K562 (cell line): ENCODE data around the gene SERGEF. TPM values are rescaled to one million over a fixed set of nuclear protein-coding genes. Genes with fewer than 3 reads are reported as not detected.

Experiments
- ATF7 ChIP-seq: fragments of 450-650 bp; IDR thresholded peaks from 2 replicates; pipeline ENCODE4 v1.7.1; 2014; ENCODE audit warnings: mild to moderate bottlenecking, moderate library complexity
- CBX1 ChIP-seq: sonication (generic); IDR thresholded peaks from 2 replicates; pipeline ENCODE4 v1.6.1; 2016; ENCODE audit warnings: antibody characterized with exemption, low read depth, mild to moderate bottlenecking
- ELF2 ChIP-seq: fragments of 250-450 bp; sonication (Bioruptor Pico); IDR thresholded peaks from 2 replicates; pipeline ENCODE4 v1.5.0; 2021; ENCODE audit warnings: mild to moderate bottlenecking
- FOXM1 ChIP-seq, 2 experiments: fragments of 450-650 bp in 1 of 2; sonication (generic) in 1 of 2; formaldehyde crosslinking in 1 of 2; IDR thresholded peaks; 2 replicates each; pipeline versions ENCODE4 v1.6.1 to v1.9.0; 2017 to 2022; ENCODE audit warnings: low read depth in 2 of 2, mild to moderate bottlenecking in 2 of 2, missing genetic modification reagents in 1 of 2, moderate library complexity in 1 of 2
- LARP7 ChIP-seq: fragments of 450-650 bp; IDR thresholded peaks from 2 replicates; pipeline ENCODE4 v1.6.1; 2016
- MAFF ChIP-seq: IDR thresholded peaks from 2 replicates; pipeline ENCODE4 v1.6.1; 2012; ENCODE audit warnings: low read length, improper control_type of control experiment
- MCM7 ChIP-seq, 2 experiments: fragments of 450-650 bp; IDR thresholded peaks; 2 replicates each; pipeline ENCODE4 v1.6.1; 2016 to 2018
- NUFIP1 ChIP-seq: fragments of 450-650 bp; IDR thresholded peaks from 2 replicates; pipeline ENCODE4 v1.6.1; 2018; ENCODE audit not compliant: partially characterized antibody
- RBBP5 ChIP-seq: fragments of 200-600 bp; sonication (generic); IDR thresholded peaks from 2 replicates; pipeline ENCODE4 v1.6.1; 2012; ENCODE audit warnings: borderline replicate concordance, mild to moderate bottlenecking, low read length, control low read depth, inconsistent platforms; ENCODE audit not compliant: insufficient read depth, poor library complexity, severe bottlenecking
- RBM34 ChIP-seq: fragments of 200-400 bp; formaldehyde crosslinking; IDR thresholded peaks from 2 replicates; pipeline ENCODE4 v1.6.1; 2018; ENCODE audit warnings: low read length, borderline replicate concordance; ENCODE audit not compliant: insufficient read depth
- ZFP1 ChIP-seq: fragments of 450-650 bp; formaldehyde crosslinking; IDR thresholded peaks from 2 replicates; pipeline ENCODE4 v1.4.0; 2020; ENCODE audit warnings: mild to moderate bottlenecking, mixed read lengths
- ZNF324 ChIP-seq: fragments of 250-450 bp; sonication (Bioruptor Pico); IDR thresholded peaks from 2 replicates; pipeline ENCODE4 v1.4.0; 2020; ENCODE audit warnings: mild to moderate bottlenecking
- ZNF384 ChIP-seq: IDR thresholded peaks from 2 replicates; pipeline ENCODE4 v1.6.1; 2012; ENCODE audit warnings: low read depth, low read length, improper control_type of control experiment
- ZNF507 ChIP-seq: conservative IDR thresholded peaks from 2 replicates; pipeline ENCODE4 v1.6.1; 2017; ENCODE audit warnings: missing genetic modification characterization, missing compliant biosample characterization
- ZNF699 ChIP-seq: fragments of 250-450 bp; sonication (Bioruptor Pico); IDR thresholded peaks from 2 replicates; pipeline ENCODE4 v1.8.0; 2021; ENCODE audit warnings: mild to moderate bottlenecking, moderate library complexity; ENCODE audit not compliant: insufficient replicate concordance
- ZNF76 ChIP-seq: fragments of 250-450 bp; sonication (Bioruptor Pico); IDR thresholded peaks from 2 replicates; pipeline ENCODE4 v1.4.0; 2020; ENCODE audit warnings: mild to moderate bottlenecking, moderate library complexity, borderline replicate concordance
- polyA plus RNA-seq, 8 experiments: library from polyadenylated mRNA; depleted of rRNA in 4 of 8; stranded (reverse) in 5 of 8; unstranded in 3 of 8; fragments of >200 nt; fragmentation: Nextera tagmentation in 2 of 8; fragmentation: Illumina TruSeq in 1 of 8; extraction: Ambion mirVana in 2 of 8; extraction: Trizol in 1 of 8; gene quantifications; 2 replicates each; pipeline versions ENCODE4 v1.2.1 to v1.2.3, GENCODE V29; 2011 to 2014; ENCODE audit warnings: inconsistent platforms in 1 of 8, missing spikeins in 1 of 8
- total RNA-seq, 7 experiments: library from RNA; depleted of rRNA in 6 of 7; stranded (reverse); fragments of >200 nt in 6 of 7; fragmentation: Illumina TruSeq in 2 of 7; extraction: Trizol in 2 of 7; gene quantifications; 2 replicates each; pipeline versions ENCODE4 v1.2.1 to v1.2.3, GENCODE V29; 2011 to 2021; ENCODE audit warnings: low replicate concordance in 1 of 7
- TF ChIP-seq, protein P1 (sequence below): fragments of 200-800 bp; sonication (Bioruptor generic); IDR thresholded peaks from 2 replicates; pipeline ENCODE4 v1.6.1; 2016; ENCODE audit warnings: missing genetic modification characterization, missing compliant biosample characterization
- TF ChIP-seq, protein P2 (sequence below): fragments of 450-650 bp; IDR thresholded peaks from 2 replicates; pipeline ENCODE4 v1.6.1; 2016; ENCODE audit warnings: antibody characterized with exemption
- TF ChIP-seq, protein P3 (sequence below), 2 experiments: fragments of 450-650 bp in 1 of 2; IDR thresholded peaks; 2 replicates each; pipeline ENCODE4 v1.6.1; 2011 to 2017; ENCODE audit warnings: low read depth in 2 of 2, antibody characterized with exemption in 1 of 2, borderline replicate concordance in 1 of 2, low read length in 1 of 2, mild to moderate bottlenecking in 1 of 2, mixed read lengths in 1 of 2; ENCODE audit not compliant: control insufficient read depth in 1 of 2

SERGEF gene
- total and polyA plus RNA-seq, 9 of the 15 experiments (the other 6 are each of a cell fraction or from before 2014, with no cell fraction given): 10.2 to 28.0 (median 19.9) TPM

DNA sequence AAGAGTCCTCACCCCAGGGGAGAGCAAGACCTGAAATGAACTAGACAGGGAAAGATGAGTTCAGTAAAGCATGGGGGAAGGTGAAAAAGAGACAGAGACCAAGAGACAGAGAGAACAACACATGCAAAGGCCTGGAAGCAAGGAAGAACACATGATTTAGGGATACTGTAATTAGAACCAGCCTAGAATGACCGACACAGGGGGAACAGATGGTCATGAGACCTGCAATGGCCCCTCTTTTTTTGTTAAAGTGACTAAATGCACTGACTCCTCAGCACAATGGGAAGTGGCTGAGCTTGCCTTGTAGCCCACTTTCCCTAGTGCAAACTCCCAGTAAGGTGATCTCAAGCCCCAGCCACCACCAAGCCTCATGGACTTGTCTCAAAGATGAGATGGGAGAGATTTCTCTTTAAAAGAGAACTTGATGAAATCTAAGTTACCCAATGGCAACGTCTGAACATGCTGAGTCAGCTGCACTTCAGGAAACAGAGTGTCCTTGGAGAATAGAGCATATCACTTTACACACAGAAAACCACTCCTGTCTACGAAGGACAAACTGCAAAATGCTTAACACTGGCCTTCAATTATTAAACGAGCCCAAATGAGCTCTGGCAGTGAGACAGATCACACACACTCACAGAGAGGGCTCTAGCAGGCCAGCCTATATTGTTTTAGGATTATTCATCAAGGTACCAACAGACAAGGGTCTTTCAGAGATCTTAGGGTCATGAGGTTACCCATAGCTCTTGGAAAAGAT lies 91.0 kb downstream of the SERGEF start (continued):
- TF ChIP-seq, protein P1, sequence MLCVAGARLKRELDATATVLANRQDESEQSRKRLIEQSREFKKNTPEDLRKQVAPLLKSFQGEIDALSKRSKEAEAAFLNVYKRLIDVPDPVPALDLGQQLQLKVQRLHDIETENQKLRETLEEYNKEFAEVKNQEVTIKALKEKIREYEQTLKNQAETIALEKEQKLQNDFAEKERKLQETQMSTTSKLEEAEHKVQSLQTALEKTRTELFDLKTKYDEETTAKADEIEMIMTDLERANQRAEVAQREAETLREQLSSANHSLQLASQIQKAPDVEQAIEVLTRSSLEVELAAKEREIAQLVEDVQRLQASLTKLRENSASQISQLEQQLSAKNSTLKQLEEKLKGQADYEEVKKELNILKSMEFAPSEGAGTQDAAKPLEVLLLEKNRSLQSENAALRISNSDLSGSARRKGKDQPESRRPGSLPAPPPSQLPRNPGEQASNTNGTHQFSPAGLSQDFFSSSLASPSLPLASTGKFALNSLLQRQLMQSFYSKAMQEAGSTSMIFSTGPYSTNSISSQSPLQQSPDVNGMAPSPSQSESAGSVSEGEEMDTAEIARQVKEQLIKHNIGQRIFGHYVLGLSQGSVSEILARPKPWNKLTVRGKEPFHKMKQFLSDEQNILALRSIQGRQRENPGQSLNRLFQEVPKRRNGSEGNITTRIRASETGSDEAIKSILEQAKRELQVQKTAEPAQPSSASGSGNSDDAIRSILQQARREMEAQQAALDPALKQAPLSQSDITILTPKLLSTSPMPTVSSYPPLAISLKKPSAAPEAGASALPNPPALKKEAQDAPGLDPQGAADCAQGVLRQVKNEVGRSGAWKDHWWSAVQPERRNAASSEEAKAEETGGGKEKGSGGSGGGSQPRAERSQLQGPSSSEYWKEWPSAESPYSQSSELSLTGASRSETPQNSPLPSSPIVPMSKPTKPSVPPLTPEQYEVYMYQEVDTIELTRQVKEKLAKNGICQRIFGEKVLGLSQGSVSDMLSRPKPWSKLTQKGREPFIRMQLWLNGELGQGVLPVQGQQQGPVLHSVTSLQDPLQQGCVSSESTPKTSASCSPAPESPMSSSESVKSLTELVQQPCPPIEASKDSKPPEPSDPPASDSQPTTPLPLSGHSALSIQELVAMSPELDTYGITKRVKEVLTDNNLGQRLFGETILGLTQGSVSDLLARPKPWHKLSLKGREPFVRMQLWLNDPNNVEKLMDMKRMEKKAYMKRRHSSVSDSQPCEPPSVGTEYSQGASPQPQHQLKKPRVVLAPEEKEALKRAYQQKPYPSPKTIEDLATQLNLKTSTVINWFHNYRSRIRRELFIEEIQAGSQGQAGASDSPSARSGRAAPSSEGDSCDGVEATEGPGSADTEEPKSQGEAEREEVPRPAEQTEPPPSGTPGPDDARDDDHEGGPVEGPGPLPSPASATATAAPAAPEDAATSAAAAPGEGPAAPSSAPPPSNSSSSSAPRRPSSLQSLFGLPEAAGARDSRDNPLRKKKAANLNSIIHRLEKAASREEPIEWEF: no peak
- TF ChIP-seq ZNF507 (tag): no peak
- TF ChIP-seq RBBP5: no peak
- no peak for TF ChIP-seq RBM34
- TF ChIP-seq ZNF324 (CRISPR knock-in tag): no peak
- no peak for TF ChIP-seq ATF7
- peak; percentile 98 for TF ChIP-seq MAFF
- no peak for TF ChIP-seq MCM7 (IDR thresholded peaks at IDR 0.05)
- TF ChIP-seq ZFP1 (CRISPR knock-in tag): no peak
- TF ChIP-seq, protein P2, sequence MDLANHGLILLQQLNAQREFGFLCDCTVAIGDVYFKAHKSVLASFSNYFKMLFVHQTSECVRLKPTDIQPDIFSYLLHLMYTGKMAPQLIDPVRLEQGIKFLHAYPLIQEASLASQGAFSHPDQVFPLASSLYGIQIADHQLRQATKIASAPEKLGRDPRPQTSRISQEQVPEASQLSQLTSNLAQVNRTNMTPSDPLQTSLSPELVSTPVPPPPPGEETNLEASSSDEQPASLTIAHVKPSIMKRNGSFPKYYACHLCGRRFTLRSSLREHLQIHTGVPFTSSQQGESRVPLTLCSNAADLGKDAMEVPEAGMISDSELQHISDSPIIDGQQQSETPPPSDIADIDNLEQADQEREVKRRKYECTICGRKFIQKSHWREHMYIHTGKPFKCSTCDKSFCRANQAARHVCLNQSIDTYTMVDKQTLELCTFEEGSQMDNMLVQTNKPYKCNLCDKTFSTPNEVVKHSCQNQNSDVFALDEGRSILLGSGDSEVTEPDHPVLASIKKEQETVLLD: no peak
- TF ChIP-seq ZNF76 (CRISPR knock-in tag): no peak
- no peak for TF ChIP-seq ZNF699
- no peak for TF ChIP-seq NUFIP1
- no peak for TF ChIP-seq CBX1
- TF ChIP-seq FOXM1 (IDR thresholded peaks at IDR 0.05; ENCODE audit: low read depth): no peak
- no peak for TF ChIP-seq FOXM1 (CRISPR knock-in tag; IDR thresholded peaks at IDR 0.05; ENCODE audit: low read depth)
- no peak for TF ChIP-seq ELF2 (CRISPR knock-in tag)
- TF ChIP-seq LARP7: no peak
- no peak for TF ChIP-seq ZNF384
- TF ChIP-seq, protein P3, sequence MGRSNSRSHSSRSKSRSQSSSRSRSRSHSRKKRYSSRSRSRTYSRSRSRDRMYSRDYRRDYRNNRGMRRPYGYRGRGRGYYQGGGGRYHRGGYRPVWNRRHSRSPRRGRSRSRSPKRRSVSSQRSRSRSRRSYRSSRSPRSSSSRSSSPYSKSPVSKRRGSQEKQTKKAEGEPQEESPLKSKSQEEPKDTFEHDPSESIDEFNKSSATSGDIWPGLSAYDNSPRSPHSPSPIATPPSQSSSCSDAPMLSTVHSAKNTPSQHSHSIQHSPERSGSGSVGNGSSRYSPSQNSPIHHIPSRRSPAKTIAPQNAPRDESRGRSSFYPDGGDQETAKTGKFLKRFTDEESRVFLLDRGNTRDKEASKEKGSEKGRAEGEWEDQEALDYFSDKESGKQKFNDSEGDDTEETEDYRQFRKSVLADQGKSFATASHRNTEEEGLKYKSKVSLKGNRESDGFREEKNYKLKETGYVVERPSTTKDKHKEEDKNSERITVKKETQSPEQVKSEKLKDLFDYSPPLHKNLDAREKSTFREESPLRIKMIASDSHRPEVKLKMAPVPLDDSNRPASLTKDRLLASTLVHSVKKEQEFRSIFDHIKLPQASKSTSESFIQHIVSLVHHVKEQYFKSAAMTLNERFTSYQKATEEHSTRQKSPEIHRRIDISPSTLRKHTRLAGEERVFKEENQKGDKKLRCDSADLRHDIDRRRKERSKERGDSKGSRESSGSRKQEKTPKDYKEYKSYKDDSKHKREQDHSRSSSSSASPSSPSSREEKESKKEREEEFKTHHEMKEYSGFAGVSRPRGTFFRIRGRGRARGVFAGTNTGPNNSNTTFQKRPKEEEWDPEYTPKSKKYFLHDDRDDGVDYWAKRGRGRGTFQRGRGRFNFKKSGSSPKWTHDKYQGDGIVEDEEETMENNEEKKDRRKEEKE (IDR thresholded peaks at IDR 0.05; ENCODE audit: borderline replicate concordance in 1 of 2, control insufficient read depth in 1 of 2, low read depth in 2 of 2, low read length in 1 of 2): no peak
